Nephron (organoid): ENCODE data around the gene SPG7.
A peak's percentile ranks its signal among the peaks of the same experiment; 100 is the strongest.

ENCODE experiments used
- H3K27ac Mint-ChIP-seq, 3 experiments: 2 replicates each; pipeline ENCODE4 v1.8.0; 2020; ENCODE audit warnings: mixed read lengths in 3 of 3, mild to moderate bottlenecking in 2 of 3, moderate library complexity in 1 of 3
- H3K27me3 Mint-ChIP-seq: 2 replicates; pipeline ENCODE4 v1.8.0; 2021; ENCODE audit warnings: low read depth, mild to moderate bottlenecking, moderate library complexity, mixed read lengths
- H3K36me3 Mint-ChIP-seq: 2 replicates; pipeline ENCODE4 v1.8.0; 2020; ENCODE audit warnings: low read depth, mixed read lengths
- H3K4me1 Mint-ChIP-seq: 2 replicates; pipeline ENCODE4 v1.8.0; 2020; ENCODE audit warnings: mixed read lengths
- H3K4me3 Mint-ChIP-seq, 3 experiments: 2 replicates each; pipeline ENCODE4 v1.8.0; 2020; ENCODE audit warnings: mild to moderate bottlenecking in 3 of 3, mixed read lengths in 3 of 3, moderate library complexity in 2 of 3
- H3K9me3 Mint-ChIP-seq: 2 replicates; pipeline ENCODE4 v1.8.0; 2020; ENCODE audit warnings: mixed read lengths
- TF ChIP-seq, protein P1 (sequence below), 3 experiments: fragments of 200-600 bp; sonication (generic); IDR thresholded peaks; one replicate each; pipeline ENCODE4 v1.5.0; 2021; ENCODE audit warnings: antibody characterized with exemption in 3 of 3; ENCODE audit not compliant: unreplicated experiment in 3 of 3

The SPG7 gene

DNA sequence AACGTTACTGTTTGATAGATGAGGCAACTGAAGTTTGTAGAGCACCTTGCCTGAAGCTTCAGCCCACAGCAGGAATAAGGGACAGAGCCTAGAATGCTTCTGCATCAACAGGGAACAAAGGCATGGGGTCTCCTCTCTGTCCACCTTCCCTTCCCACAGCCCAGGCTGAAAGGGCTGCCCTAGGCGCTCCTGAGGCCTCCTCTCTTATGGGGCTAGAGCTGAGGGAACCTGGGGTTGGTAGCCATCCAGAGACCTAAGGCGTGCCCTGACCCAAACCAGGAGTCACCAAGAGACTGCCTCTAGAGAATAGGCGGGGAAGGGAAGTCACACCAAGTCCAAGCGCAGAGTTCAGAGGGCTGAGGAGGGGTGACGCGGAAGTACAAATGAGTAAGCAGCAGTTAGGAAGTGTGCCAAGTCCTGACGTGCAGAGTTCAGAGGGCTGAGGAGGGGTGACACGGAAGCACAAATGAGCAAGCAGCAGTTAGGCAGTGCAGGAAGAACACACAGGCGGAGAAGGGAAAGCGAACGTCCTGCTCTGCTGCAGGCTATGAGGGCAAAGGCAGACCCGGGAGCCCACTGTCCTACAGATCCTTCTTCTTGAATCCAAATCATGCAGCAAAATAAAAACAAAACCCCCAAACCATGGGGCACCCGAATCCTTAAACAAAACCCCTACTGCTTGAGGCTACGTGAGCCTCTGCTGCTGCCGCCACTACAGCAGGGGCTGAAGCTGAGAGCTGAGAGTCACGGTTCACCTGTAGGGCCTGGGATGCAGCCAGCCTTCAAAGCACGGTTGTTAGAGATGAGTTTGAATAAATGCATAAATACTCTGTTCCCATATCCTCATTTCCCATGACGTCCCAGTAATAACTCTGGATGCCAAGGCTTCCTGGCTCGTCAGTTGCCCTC, 2.7 kb upstream of the SPG7 start:
- H3K4me1 Mint-ChIP-seq = peaks cover 32% of the 10 kb centered on the region

DNA sequence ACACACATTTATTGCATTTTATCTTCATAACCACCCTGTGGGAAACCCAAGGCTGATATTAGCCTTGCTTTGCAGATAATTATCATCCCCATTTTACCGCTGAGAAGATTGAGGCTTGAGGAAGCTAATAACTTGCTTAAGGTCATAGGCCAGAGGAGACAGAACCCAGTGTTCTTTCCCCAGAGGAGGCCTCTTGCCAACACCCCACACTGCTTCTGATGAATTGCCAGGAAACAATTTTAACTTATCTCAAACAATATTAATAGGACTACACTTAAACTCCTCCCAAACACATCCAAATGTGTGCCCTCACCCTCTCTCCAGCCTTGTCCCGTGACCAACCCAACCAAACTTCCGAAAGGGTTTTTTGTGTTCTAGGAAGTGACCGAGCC, 2.1 kb upstream of the SPG7 start:
- Mint-ChIP-seq H3K27ac (peak overlapping the region; percentile 71 to 92 (median 89)), H3K4me3 (peak overlapping the region; percentile 74 to 78 (median 76)), H3K27me3 (peaks cover 9% of the 10 kb centered on the region), H3K9me3 (no peaks in the 10 kb centered on the region), H3K4me1 (peaks cover 30% of the 10 kb centered on the region), H3K36me3 (peaks cover under 1% of the 10 kb centered on the region)
- TF ChIP-seq, protein P1, sequence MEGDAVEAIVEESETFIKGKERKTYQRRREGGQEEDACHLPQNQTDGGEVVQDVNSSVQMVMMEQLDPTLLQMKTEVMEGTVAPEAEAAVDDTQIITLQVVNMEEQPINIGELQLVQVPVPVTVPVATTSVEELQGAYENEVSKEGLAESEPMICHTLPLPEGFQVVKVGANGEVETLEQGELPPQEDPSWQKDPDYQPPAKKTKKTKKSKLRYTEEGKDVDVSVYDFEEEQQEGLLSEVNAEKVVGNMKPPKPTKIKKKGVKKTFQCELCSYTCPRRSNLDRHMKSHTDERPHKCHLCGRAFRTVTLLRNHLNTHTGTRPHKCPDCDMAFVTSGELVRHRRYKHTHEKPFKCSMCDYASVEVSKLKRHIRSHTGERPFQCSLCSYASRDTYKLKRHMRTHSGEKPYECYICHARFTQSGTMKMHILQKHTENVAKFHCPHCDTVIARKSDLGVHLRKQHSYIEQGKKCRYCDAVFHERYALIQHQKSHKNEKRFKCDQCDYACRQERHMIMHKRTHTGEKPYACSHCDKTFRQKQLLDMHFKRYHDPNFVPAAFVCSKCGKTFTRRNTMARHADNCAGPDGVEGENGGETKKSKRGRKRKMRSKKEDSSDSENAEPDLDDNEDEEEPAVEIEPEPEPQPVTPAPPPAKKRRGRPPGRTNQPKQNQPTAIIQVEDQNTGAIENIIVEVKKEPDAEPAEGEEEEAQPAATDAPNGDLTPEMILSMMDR (IDR thresholded peaks at IDR 0.05; ENCODE audit: unreplicated experiment in 3 of 3) = no peak

More for the DNA sequence above, 2.7 kb upstream of the SPG7 start:
- TF ChIP-seq, protein P1 (IDR thresholded peaks at IDR 0.05; ENCODE audit: unreplicated experiment in 3 of 3) = no peak
- Mint-ChIP-seq H3K27ac (peak overlapping the region; percentile 71 to 92 (median 89)), H3K4me3 (peak overlapping the region; percentile 74 to 78 (median 76)), H3K27me3 (peaks cover 9% of the 10 kb centered on the region), H3K36me3 (no peaks in the 10 kb centered on the region), H3K9me3 (no peaks in the 10 kb centered on the region)

DNA sequence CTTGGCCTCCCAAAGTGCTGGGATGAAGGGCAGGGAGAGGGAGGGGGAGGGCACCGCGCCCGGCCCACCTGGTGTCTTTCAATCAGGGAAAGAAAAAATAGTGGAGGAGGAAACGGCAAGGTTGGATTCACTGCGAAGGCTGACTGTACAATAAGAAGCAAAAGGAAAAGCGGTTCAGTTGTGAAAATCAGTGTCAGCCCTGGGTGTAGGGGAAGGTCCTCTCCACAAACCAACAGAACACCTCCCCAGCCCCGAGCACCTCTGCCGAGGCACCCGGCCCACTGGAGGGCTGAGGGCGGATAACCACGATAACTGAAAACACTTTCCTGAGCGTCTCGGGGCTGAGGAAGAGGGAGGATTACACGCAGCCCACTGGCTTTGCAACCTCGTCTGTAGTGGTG, 1.4 kb upstream of the SPG7 start:
- Mint-ChIP-seq H3K9me3 (no peaks in the 10 kb centered on the region), H3K4me3 (peak overlapping the region; percentile 80 to 87 (median 83)), H3K27me3 (peaks cover 9% of the 10 kb centered on the region), H3K27ac (peak overlapping the region; percentile 76 to 92 (median 83)), H3K4me1 (peaks cover 30% of the 10 kb centered on the region), H3K36me3 (peaks cover 4% of the 10 kb centered on the region)
- TF ChIP-seq, protein P1 (IDR thresholded peaks at IDR 0.05; ENCODE audit: unreplicated experiment in 3 of 3) = no peak

DNA sequence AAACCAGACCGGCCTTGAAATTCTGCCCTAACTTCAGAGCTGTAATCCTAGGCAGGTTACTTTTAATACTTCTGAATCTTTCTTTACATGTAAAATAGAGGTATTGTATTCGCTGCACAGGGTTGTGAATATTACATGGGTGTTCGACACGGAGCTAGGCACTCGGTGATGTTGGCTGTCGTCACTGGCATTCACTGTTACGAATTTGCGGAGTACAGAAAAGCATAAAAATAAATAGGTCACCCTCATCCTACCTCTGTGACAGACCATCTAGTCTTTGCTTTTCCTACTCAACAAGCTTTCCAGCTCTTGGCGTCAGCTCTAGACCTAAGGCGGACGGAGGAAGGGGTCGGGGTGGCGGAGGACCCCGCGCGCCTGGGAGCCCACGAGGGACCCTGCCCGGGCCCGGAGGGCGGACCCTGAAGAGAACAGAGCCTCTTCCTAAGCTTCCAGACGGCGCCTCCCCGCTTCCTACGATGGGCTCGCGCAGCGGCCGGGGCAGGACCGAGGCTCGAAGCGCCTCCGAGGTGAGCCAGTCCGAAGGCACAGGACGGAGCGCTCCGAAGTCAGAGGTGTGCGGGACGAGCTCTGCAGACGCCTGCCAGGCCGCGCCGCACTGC, 879 bp upstream of the SPG7 start:
- H3K4me3 Mint-ChIP-seq = peak overlapping the region; percentile 80 to 87 (median 83)
- no peaks in the 10 kb centered on the region for H3K9me3 Mint-ChIP-seq
- H3K36me3 Mint-ChIP-seq = peaks cover 4% of the 10 kb centered on the region
- TF ChIP-seq, protein P1 (IDR thresholded peaks at IDR 0.05; ENCODE audit: unreplicated experiment in 3 of 3) = no peak
- peaks cover 26% of the 10 kb centered on the region for H3K4me1 Mint-ChIP-seq
- H3K27me3 Mint-ChIP-seq = peaks cover 7% of the 10 kb centered on the region
- peak overlapping the region; percentile 76 to 92 (median 83) for H3K27ac Mint-ChIP-seq

DNA sequence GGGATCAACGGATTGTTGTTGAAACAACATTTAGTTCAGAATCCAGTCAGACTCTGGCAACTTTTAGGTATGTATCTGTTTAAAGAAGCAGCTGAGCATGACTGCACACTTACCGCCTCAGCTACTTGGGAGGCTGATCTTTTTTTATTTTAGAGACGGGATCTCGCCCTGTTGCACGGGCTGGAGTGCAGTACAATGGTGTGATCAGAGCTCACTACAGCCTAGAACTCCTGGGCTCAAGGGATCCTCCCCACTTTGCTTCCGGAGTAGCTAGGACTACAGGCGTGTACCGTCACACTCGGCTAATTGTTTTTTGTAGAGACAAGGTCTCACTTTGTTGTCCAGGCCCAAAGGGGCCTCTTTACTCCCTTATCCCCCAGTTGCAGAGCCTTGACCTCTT, 2.3 kb downstream of the SPG7 start:
- Mint-ChIP-seq H3K36me3 (peaks cover 25% of the 10 kb centered on the region), H3K4me1 (peaks cover 13% of the 10 kb centered on the region), H3K4me3 (peak overlapping the region; percentile 96 to 99 (median 99)), H3K27me3 (peaks cover 3% of the 10 kb centered on the region), H3K9me3 (no peaks in the 10 kb centered on the region), H3K27ac (peak overlapping the region in 1 of 3 experiments; percentile 72)
- TF ChIP-seq, protein P1 (IDR thresholded peaks at IDR 0.05; ENCODE audit: unreplicated experiment in 3 of 3) = no peak
